Keratinocyte (primary cell): ENCODE measurements around the gene GOLGA8J.

Experiments used
- EZH2 ChIP-seq: IDR thresholded peaks from one replicate; pipeline ENCODE4 v1.6.1; 2012; ENCODE audit warnings: inconsistent platforms, mild to moderate bottlenecking, low read length, moderate library complexity
- TF ChIP-seq, protein P1 (sequence below), 3 experiments: IDR thresholded peaks in 1 of 3; conservative IDR thresholded peaks in 1 of 3; optimal IDR thresholded peaks in 1 of 3; 2 replicates in 2 of 3; 3 replicates in 1 of 3; pipeline versions ENCODE3 to v1.5.1; 2011; ENCODE audit warnings: low read length in 3 of 3, mild to moderate bottlenecking in 3 of 3, moderate library complexity in 2 of 3, control low read depth in 1 of 3, inconsistent platforms in 1 of 3; ENCODE audit not compliant: insufficient read depth in 2 of 3; ENCODE audit errors: extremely low read depth in 1 of 3

- TF ChIP-seq, protein P1, sequence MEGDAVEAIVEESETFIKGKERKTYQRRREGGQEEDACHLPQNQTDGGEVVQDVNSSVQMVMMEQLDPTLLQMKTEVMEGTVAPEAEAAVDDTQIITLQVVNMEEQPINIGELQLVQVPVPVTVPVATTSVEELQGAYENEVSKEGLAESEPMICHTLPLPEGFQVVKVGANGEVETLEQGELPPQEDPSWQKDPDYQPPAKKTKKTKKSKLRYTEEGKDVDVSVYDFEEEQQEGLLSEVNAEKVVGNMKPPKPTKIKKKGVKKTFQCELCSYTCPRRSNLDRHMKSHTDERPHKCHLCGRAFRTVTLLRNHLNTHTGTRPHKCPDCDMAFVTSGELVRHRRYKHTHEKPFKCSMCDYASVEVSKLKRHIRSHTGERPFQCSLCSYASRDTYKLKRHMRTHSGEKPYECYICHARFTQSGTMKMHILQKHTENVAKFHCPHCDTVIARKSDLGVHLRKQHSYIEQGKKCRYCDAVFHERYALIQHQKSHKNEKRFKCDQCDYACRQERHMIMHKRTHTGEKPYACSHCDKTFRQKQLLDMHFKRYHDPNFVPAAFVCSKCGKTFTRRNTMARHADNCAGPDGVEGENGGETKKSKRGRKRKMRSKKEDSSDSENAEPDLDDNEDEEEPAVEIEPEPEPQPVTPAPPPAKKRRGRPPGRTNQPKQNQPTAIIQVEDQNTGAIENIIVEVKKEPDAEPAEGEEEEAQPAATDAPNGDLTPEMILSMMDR (optimal IDR thresholded peaks at IDR 0.05 in 1 of 3, IDR thresholded peaks at IDR 0.05 in 1 of 3, conservative IDR thresholded peaks at IDR 0.05 in 1 of 3; ENCODE audit: extremely low read depth in 1 of 3, insufficient read depth in 2 of 3, low read length in 3 of 3): no peak
- TF ChIP-seq EZH2: no peak
Observed at GRCh38 chr15:30055604-30056003, 27.2 kb upstream of the GOLGA8J start.
